Panc1 (cell line): ENCODE measurements around the gene COL5A1.

ENCODE experiments used
- CTCF ChIP-seq: fragments of 450-650 bp; IDR thresholded peaks from 2 replicates; pipeline ENCODE4 v1.5.1; 2017; ENCODE audit warnings: mild to moderate bottlenecking
- POLR2AphosphoS5 ChIP-seq: IDR thresholded peaks from 2 replicates; pipeline ENCODE4 v1.6.1; 2012; ENCODE audit warnings: mild to moderate bottlenecking, low read depth, low read length, moderate library complexity
- TCF7L2 ChIP-seq: IDR thresholded peaks from 2 replicates; pipeline ENCODE4 v1.6.1; 2011; ENCODE audit warnings: mild to moderate bottlenecking, low read depth, low read length, inconsistent platforms

- no peak for TF ChIP-seq CTCF
- TF ChIP-seq POLR2AphosphoS5: no peak
- TF ChIP-seq TCF7L2: no peak
Measured at GRCh38 chr9:134869554-134870300, 228.1 kb downstream of the COL5A1 start.
